H1 (cell line): Measurements from ENCODE around the gene CFAP58. TPM values are rescaled to one million over a fixed set of nuclear protein-coding genes. Genes with fewer than 3 reads are reported as not detected.

Source experiments
- CTCF ChIA-PET: fragments of 300-600 bp; sonication (Branson Sonifier 250); formaldehyde crosslinking; loops from one replicate; lab custom pipeline; 2021; ENCODE audit not compliant: partially characterized antibody; lab: Charles Lee
- POLR2A ChIA-PET: fragments of 300-600 bp; sonication (Branson Sonifier 250); formaldehyde crosslinking; loops from one replicate; lab custom pipeline; 2021; ENCODE audit warnings: inconsistent platforms; ENCODE audit not compliant: partially characterized antibody; lab: Charles Lee
- DNase-seq, 2 experiments: peaks; one replicate each; pipeline versions ENCODE4 v3.0.0 to v3.0.0-alpha.2; 2010 to 2022; ENCODE audit warnings: low spot score in 2 of 2, low read depth in 1 of 2, mixed read lengths in 1 of 2
- FAIRE-seq: peaks from 2 replicates; lab custom pipeline; 2011; peaks lifted over from hg19 to GRCh38; lab: Jason Lieb, UNC
- H2AFZ ChIP-seq: 2 replicates; pipeline ENCODE4 v1.8.1; 2012; ENCODE audit warnings: low read length, inconsistent platforms
- H2AK5ac ChIP-seq: 2 replicates; pipeline ENCODE4 v1.6.1; 2013; ENCODE audit warnings: low read depth, low read length
- H2BK120ac ChIP-seq: replicated peaks from 2 replicates; pipeline ENCODE3; 2013; ENCODE audit warnings: low read depth, low read length, inconsistent platforms
- H2BK12ac ChIP-seq: 2 replicates; pipeline ENCODE4 v1.6.1; 2013; ENCODE audit warnings: low read depth, low read length
- H2BK15ac ChIP-seq: 2 replicates; pipeline ENCODE4 v1.6.1; 2013; ENCODE audit warnings: low read length
- H2BK20ac ChIP-seq: 2 replicates; pipeline ENCODE4 v1.6.1; 2013; ENCODE audit warnings: low read length
- H2BK5ac ChIP-seq: 2 replicates; pipeline ENCODE4 v1.6.1; 2013; ENCODE audit warnings: low read depth, low read length
- H3K14ac ChIP-seq: 2 replicates; pipeline ENCODE4 v1.6.1; 2013; ENCODE audit warnings: inconsistent platforms; ENCODE audit not compliant: insufficient read length
- H3K18ac ChIP-seq: 2 replicates; pipeline ENCODE4 v1.6.1; 2013; ENCODE audit warnings: low read length; ENCODE audit errors: extremely low read depth
- H3K23ac ChIP-seq: 2 replicates; pipeline ENCODE4 v1.6.1; 2013; ENCODE audit warnings: inconsistent platforms; ENCODE audit not compliant: insufficient read length
- H3K23me2 ChIP-seq: 2 replicates; pipeline ENCODE4 v1.6.1; 2013; ENCODE audit warnings: low read depth, low read length
- H3K27ac ChIP-seq: 2 replicates; pipeline ENCODE4 v1.6.1; 2011; ENCODE audit warnings: low read depth, low read length, inconsistent platforms
- H3K27me3 ChIP-seq, 4 experiments: replicated peaks in 1 of 4; 1 replicate in 1 of 4; 2 replicates in 3 of 4; pipeline versions ENCODE4 v1.6.1 to v1.8.1; 2011 to 2013; ENCODE audit warnings: low read length in 3 of 4, mild to moderate bottlenecking in 3 of 4, inconsistent platforms in 2 of 4, mixed read lengths in 2 of 4, moderate library complexity in 1 of 4; ENCODE audit not compliant: control insufficient read depth in 3 of 4, insufficient read depth in 3 of 4; ENCODE audit errors: extremely low read depth in 1 of 4
- H3K36me3 ChIP-seq, 4 experiments: 2 replicates each; pipeline versions ENCODE4 v1.6.1 to v1.8.1; 2011 to 2013; ENCODE audit warnings: mild to moderate bottlenecking in 4 of 4, low read length in 3 of 4, moderate library complexity in 2 of 4, control low read depth in 1 of 4, inconsistent platforms in 1 of 4; ENCODE audit not compliant: insufficient read depth in 4 of 4, control insufficient read depth in 2 of 4
- H3K4ac ChIP-seq: replicated peaks from 2 replicates; pipeline ENCODE3; 2013; ENCODE audit warnings: low read length, low read depth, mixed read lengths, inconsistent platforms; ENCODE audit not compliant: insufficient read length
- H3K4me1 ChIP-seq, 4 experiments: replicated peaks in 1 of 4; 1 replicate in 1 of 4; 2 replicates in 3 of 4; pipeline versions ENCODE4 v1.6.1 to v1.8.1; 2011 to 2013; ENCODE audit warnings: low read length in 3 of 4, inconsistent platforms in 2 of 4, mixed read lengths in 1 of 4; ENCODE audit not compliant: insufficient read depth in 4 of 4, control insufficient read depth in 3 of 4
- H3K4me2 ChIP-seq, 2 experiments: 2 replicates each; pipeline versions ENCODE4 v1.6.1 to v1.8.1; 2011 to 2013; ENCODE audit warnings: low read depth in 2 of 2, low read length in 2 of 2, control low read depth in 1 of 2, inconsistent platforms in 1 of 2, mild to moderate bottlenecking in 1 of 2; ENCODE audit not compliant: insufficient read depth in 1 of 2
- H3K4me3 ChIP-seq, 4 experiments: fragments of 200-600, 300-600 bp in 1 of 4; sonication (generic), shearing (Covaris generic), sonication (Bioruptor Twin) in 1 of 4; 2 replicates each; pipeline versions ENCODE4 v1.5.1 to v1.8.1; 2011 to 2016; ENCODE audit warnings: low read length in 4 of 4, low read depth in 3 of 4, control low read depth in 2 of 4, inconsistent platforms in 2 of 4, mild to moderate bottlenecking in 2 of 4, mixed read lengths in 1 of 4, moderate library complexity in 1 of 4; ENCODE audit not compliant: insufficient read depth in 2 of 4; ENCODE audit errors: extremely low read depth in 1 of 4
- H3K56ac ChIP-seq: replicated peaks from 2 replicates; pipeline ENCODE3; 2013; ENCODE audit warnings: low read depth, mild to moderate bottlenecking, mixed read lengths, low read length, inconsistent platforms; ENCODE audit not compliant: insufficient read length
- H3K79me1 ChIP-seq: 2 replicates; pipeline ENCODE4 v1.6.1; 2013; ENCODE audit warnings: low read depth, low read length, control low read depth
- H3K79me2 ChIP-seq, 2 experiments: 2 replicates each; pipeline versions ENCODE4 v1.6.1 to v1.8.1; 2012 to 2013; ENCODE audit warnings: low read length in 2 of 2, mild to moderate bottlenecking in 2 of 2, inconsistent platforms in 1 of 2; ENCODE audit not compliant: insufficient read depth in 2 of 2, control insufficient read depth in 1 of 2
- H3K9ac ChIP-seq, 4 experiments: replicated peaks in 1 of 4; 1 replicate in 1 of 4; 2 replicates in 3 of 4; pipeline versions ENCODE4 v1.6.1 to v1.8.1; 2011 to 2013; ENCODE audit warnings: low read depth in 3 of 4, low read length in 3 of 4, control low read depth in 2 of 4, mild to moderate bottlenecking in 2 of 4, moderate library complexity in 2 of 4, inconsistent platforms in 1 of 4; ENCODE audit errors: extremely low read depth in 1 of 4
- H3K9me3 ChIP-seq, 2 experiments: 2 replicates each; pipeline versions ENCODE4 v1.6.1 to v1.8.1; 2012 to 2013; ENCODE audit warnings: mild to moderate bottlenecking in 2 of 2, moderate library complexity in 2 of 2, control low read depth in 1 of 2, inconsistent platforms in 1 of 2, low read depth in 1 of 2, low read length in 1 of 2, mixed read lengths in 1 of 2; ENCODE audit not compliant: insufficient read depth in 2 of 2
- H4K20me1 ChIP-seq, 2 experiments: replicated peaks in 1 of 2; 2 replicates each; pipeline versions ENCODE3 to v1.8.1; 2011 to 2013; ENCODE audit warnings: inconsistent platforms in 2 of 2, low read length in 2 of 2, mild to moderate bottlenecking in 1 of 2; ENCODE audit not compliant: insufficient read depth in 2 of 2, control insufficient read depth in 1 of 2
- H4K5ac ChIP-seq: 2 replicates; pipeline ENCODE4 v1.6.1; 2013; ENCODE audit warnings: low read length, low read depth, mixed read lengths, inconsistent platforms; ENCODE audit not compliant: insufficient read length
- H4K8ac ChIP-seq: 2 replicates; pipeline ENCODE4 v1.8.0; 2013; ENCODE audit warnings: mild to moderate bottlenecking, moderate library complexity, low read length, inconsistent platforms; ENCODE audit not compliant: insufficient read depth; ENCODE audit errors: extremely low read depth
- H4K91ac ChIP-seq: replicated peaks from 2 replicates; pipeline ENCODE3; 2013; ENCODE audit warnings: low read length, mixed read lengths, inconsistent platforms; ENCODE audit not compliant: insufficient read length
- WGBS, 2 experiments: shearing (Covaris generic) in 1 of 2; methylation state at CpG; one replicate each; pipeline versions ENCODE4 v1.1.6 to v1.1.7; 2013 to 2015; ENCODE audit warnings: low lambda C conversion rate in 2 of 2, mixed read lengths in 2 of 2, inconsistent platforms in 1 of 2, low coverage in 1 of 2, missing lambda C conversion rate in 1 of 2; ENCODE audit not compliant: insufficient replicate concordance in 2 of 2, insufficient coverage in 1 of 2, insufficient read length in 1 of 2; ENCODE audit errors: extremely low coverage in 1 of 2, missing lambda C conversion rate in 1 of 2; 5-methylcytosine and 5-hydroxymethylcytosine counted together
- polyA plus RNA-seq, 7 experiments: library from polyadenylated mRNA; depleted of rRNA in 3 of 7; stranded (reverse) in 5 of 7; unstranded in 2 of 7; fragments of >200 nt in 5 of 7; fragments of 200-250 nt in 2 of 7; gene quantifications; 1 replicate in 5 of 7; 2 replicates in 1 of 7; 4 replicates in 1 of 7; pipeline versions ENCODE4 v1.2.1 to v1.2.3, GENCODE V29; 2011 to 2013; ENCODE audit warnings: missing spikeins in 2 of 7, mixed read lengths in 2 of 7
- total RNA-seq: library from RNA; stranded (reverse); fragmentation: NEBNext Ultra II Directional; extraction: Animal tissue kit (Norgen Biotek cat#: 25700); gene quantifications from 2 replicates; pipeline ENCODE4 v1.2.1, GENCODE V29; 2021
- TF ChIP-seq, protein P1 (sequence below): IDR thresholded peaks from 2 replicates; pipeline ENCODE4 v1.6.1; 2011; ENCODE audit warnings: low read length, improper control_type of control experiment

The CFAP58 gene
- total and polyA plus RNA-seq, 2 of the 8 experiments (the other 6 are each of a cell fraction or from before 2014, with no cell fraction given), result 0.32 to 0.71 TPM

DNA sequence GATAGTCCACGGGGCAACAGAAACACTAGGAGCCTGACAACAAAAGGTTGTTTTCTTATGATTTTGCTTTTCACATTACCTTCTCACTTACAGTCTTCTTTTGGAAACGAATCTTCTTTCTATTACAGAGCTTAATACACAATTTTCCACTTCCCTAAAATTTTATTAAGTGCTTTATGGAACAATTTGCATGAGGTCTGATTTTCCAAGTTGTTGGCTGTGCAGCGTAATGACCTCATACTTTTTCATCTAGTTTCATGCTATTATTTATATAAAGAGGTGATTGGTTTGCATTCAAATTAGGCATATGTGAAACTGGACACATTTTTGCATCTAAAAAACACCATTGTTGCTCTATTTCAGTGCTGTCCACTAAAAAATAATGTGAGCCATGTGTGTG is 76.7 kb downstream of the CFAP58 start:
- Histone ChIP-seq H3K4me2 (peak overlapping the region; percentile 31 to 55; a peak in 3 of 4 replicates), H3K27ac (no peak overlapping the region), H2BK20ac (no peak overlapping the region), H3K23ac (no peak overlapping the region), H3K9me3 (no peaks in the 10 kb centered on the region), H3K27me3 (no peaks in the 10 kb centered on the region), H3K36me3 (no peaks in the 10 kb centered on the region), H3K4me3 (no peak overlapping the region), H2BK15ac (no peak overlapping the region), H3K23me2 (no peaks in the 10 kb centered on the region), H4K5ac (no peak overlapping the region), H3K4me1 (peaks cover 2 to 14% (median 6%) of the 10 kb centered on the region in 4 experiments; a peak in 5 of 7 replicates), H4K20me1 (no peaks in the 10 kb centered on the region), H3K4ac (no peak overlapping the region), H3K79me1 (no peaks in the 10 kb centered on the region), H3K14ac (no peak overlapping the region), H2BK12ac (no peak overlapping the region), H3K18ac (no peak overlapping the region), H2BK120ac (no peak overlapping the region), H3K79me2 (no peaks in the 10 kb centered on the region), H2AFZ (no peak overlapping the region; the same call in 1 of the 2 replicates), H2BK5ac (no peak overlapping the region), H4K8ac (no peak overlapping the region), H4K91ac (no peak overlapping the region), H3K56ac (no peak overlapping the region), H3K9ac (no peak overlapping the region), H2AK5ac (no peak overlapping the region)
- DNase-seq, result no peak
- FAIRE-seq, result no peak
- CTCF ChIA-PET, result interaction anchor here (0.5 to 1.5 kb wide), 2 partner anchors 138 to 190 kb away, joined by 3 to 5 read pairs; no protein-coding TSS in a partner anchor
- 82% methylated on average over 3 of the region's 3 CpGs; no CpG with 5 or more reads in 1 of the 2 experiments for WGBS, 2 experiments
- POLR2A ChIA-PET, result no interaction called here
- TF ChIP-seq, protein P1, sequence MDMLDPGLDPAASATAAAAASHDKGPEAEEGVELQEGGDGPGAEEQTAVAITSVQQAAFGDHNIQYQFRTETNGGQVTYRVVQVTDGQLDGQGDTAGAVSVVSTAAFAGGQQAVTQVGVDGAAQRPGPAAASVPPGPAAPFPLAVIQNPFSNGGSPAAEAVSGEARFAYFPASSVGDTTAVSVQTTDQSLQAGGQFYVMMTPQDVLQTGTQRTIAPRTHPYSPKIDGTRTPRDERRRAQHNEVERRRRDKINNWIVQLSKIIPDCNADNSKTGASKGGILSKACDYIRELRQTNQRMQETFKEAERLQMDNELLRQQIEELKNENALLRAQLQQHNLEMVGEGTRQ, result no peak
